ENCODE measurements around the gene PNPLA2.

DNA sequence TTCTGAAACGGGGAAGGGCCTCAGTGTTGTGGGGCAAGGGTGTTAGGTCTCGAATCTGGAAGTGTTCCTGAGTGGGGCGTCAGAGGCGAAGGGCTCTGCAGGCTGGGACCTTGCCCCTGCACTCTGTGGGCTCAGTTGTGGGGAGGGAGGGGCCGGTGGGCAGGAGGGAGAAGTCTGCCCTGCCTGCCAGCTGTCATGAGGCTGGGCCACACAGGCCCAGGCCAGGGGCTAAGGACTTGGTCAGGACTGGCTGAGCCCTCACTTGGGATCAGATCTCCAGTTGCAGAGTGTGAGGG, 9.1 kb downstream of the PNPLA2 start, which contains the start of gene CRACR2B:
- TF ChIP-seq, protein P1, sequence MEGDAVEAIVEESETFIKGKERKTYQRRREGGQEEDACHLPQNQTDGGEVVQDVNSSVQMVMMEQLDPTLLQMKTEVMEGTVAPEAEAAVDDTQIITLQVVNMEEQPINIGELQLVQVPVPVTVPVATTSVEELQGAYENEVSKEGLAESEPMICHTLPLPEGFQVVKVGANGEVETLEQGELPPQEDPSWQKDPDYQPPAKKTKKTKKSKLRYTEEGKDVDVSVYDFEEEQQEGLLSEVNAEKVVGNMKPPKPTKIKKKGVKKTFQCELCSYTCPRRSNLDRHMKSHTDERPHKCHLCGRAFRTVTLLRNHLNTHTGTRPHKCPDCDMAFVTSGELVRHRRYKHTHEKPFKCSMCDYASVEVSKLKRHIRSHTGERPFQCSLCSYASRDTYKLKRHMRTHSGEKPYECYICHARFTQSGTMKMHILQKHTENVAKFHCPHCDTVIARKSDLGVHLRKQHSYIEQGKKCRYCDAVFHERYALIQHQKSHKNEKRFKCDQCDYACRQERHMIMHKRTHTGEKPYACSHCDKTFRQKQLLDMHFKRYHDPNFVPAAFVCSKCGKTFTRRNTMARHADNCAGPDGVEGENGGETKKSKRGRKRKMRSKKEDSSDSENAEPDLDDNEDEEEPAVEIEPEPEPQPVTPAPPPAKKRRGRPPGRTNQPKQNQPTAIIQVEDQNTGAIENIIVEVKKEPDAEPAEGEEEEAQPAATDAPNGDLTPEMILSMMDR (IDR thresholded peaks at IDR 0.05; ENCODE audit: low read length) = no peak
- no peak for TF ChIP-seq EZH2 (IDR thresholded peaks at IDR 0.05; ENCODE audit: borderline replicate concordance, low read length)
